Erythroblast (primary cell): ENCODE measurements around the gene CDC14A.
A peak's percentile ranks its signal among the peaks of the same experiment; 100 is the strongest.

Experiments used
- DNase-seq, 2 experiments: peaks; one replicate each; lab custom pipeline; 2025; lab: John Stamatoyannopoulos, UW
- GATA1 ChIP-seq: IDR thresholded peaks from 2 replicates; pipeline ENCODE4 v1.6.1; 2011; ENCODE audit warnings: low read depth, mild to moderate bottlenecking, control low read depth, low read length, moderate library complexity
- POLR2A ChIP-seq: IDR thresholded peaks from 2 replicates; pipeline ENCODE4 v1.6.1; 2011; ENCODE audit warnings: mild to moderate bottlenecking, low read length

Gene CDC14A

DNA sequence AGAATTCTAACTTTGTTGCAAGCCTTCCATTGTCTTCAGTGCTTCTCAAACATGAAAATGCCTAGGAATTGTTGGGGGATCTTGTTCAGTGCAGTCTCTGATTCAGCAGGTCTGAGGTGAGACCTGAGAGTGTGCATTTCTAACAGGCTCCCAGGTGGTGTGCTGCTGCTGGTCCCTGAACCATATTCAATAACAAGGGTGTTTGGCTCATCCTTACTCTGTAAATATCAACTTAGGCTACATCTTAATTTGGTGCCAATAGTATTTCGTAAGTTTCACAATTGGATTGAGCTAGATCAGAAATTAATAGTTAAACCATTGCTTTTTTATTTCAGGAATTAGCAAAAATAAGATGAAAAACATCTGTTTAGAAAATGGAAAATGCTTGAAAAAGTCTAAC is 126.5 kb downstream of the CDC14A start:
- DNase-seq: no peak
- no peak for TF ChIP-seq POLR2A

- TF ChIP-seq GATA1 (no peak), POLR2A (no peak)
- DNase-seq: peak in 1 of 2 experiments; percentile 3
Measured at GRCh38 chr1:100479620-100480338, 127.5 kb downstream of the CDC14A start.

DNA sequence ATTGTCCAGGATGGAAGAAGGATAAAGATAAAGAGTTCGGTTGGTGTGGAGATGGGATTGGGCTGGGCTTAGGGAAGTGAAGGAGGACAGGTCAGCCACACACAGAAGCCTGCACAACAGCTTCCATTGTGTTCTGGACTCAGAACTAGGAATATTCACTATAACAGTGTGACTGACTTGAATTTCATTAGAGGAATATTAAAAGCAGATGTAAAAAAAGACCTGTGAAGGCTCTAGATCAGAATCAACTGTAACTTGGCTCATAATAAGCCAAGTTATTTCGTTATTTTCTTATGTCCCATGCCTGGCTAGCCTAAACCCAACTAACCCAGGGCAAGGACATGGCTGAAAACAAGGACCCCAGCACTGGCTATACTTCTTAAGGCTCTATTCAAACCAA is 129.0 kb downstream of the CDC14A start:
- no peak for DNase-seq
- TF ChIP-seq GATA1 (no peak), POLR2A (no peak)

- TF ChIP-seq POLR2A (no peak), GATA1 (no peak)
- DNase-seq: no peak
Measured at GRCh38 chr1:100482167-100482566, 129.9 kb downstream of the CDC14A start.

DNA sequence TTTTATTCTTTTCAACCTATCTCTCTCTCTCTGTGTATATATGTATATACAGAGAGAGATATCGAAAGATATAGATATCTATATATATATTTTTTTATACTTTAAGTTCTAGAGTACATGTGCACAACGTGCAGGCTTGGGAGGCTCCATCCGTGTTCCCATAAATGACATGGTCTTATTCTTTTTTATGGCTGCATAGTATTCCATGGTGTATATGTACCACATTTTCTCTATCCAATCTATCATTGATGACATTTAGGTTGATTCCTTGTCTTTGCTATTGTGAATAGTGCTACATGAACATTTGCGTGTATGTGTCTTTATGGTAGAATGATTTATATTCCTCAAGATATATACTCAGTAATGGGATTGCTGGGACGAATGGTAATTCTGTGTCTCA is 130.4 kb downstream of the CDC14A start:
- no peak for DNase-seq
- no peak for TF ChIP-seq POLR2A
- no peak for TF ChIP-seq GATA1

DNA sequence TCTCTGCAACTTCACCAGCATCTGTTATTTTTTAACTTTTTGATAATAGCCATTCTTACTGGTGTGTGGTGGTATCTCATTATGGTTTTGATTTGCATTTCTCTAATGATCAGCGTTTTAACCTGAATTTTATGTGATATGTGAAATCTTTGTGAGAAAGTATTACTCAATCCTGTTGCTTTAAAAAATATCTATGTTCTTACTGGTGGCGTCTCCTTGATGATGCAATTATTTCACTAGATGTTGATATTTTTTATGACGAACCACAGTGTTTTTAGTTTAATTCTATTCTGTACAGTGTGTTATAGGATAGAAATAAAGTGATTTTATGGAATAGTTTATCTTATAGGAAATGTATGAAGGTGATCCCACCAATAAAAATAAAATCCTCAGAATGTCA is 130.9 kb downstream of the CDC14A start:
- DNase-seq: no peak
- TF ChIP-seq GATA1 (no peak), POLR2A (no peak)

- TF ChIP-seq GATA1 (no peak), POLR2A (no peak)
- DNase-seq: no peak
Measured at GRCh38 chr1:100485855-100486258, 133.6 kb downstream of the CDC14A start.

GRCh38 chr1:100494393-100495084 is 142.2 kb downstream of the CDC14A start:
- no peak for DNase-seq
- TF ChIP-seq GATA1 (no peak), POLR2A (no peak)

GRCh38 chr1:100496896-100497295 is 144.6 kb downstream of the CDC14A start:
- no peak for DNase-seq

GRCh38 chr1:100497796-100498195 is 145.5 kb downstream of the CDC14A start:
- TF ChIP-seq GATA1 (no peak), POLR2A (no peak)
- peak; percentile 19 to 51 for DNase-seq

More at GRCh38 chr1:100496896-100497295, 144.6 kb downstream of the CDC14A start:
- TF ChIP-seq GATA1 (no peak), POLR2A (no peak)

DNA sequence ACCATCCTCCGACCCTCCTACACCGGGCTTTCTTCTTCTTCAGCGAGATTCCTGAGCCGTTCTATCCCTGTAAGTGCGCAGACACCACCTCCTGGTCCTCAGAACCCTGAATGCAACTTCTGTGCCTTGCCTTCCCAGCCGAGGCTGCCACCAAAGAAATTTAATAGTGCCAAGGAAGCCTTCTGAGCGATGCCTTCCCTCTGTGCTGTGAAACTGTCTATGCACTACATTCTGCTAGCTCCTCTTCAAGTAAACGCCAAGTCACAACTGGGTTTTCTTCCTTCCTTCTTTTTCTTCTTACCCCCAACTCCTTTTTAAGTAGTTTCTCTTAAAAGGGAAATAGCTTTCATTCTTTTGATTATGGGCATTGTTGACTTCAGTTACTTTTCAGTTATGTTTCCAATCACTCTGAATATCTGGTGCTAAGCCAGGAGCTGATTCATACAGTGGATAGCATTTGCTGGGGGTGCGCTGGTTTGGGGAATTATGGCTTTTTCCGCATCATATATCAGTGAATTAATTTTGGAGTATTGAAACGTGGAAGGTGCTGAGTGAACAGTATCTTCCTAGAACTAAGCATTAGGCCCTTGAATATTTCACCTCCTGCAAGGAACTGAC is 147.0 kb downstream of the CDC14A start:
- TF ChIP-seq GATA1: no peak
- TF ChIP-seq POLR2A: no peak
- DNase-seq: no peak

GRCh38 chr1:100502052-100502792 is 149.9 kb downstream of the CDC14A start:
- TF ChIP-seq POLR2A (no peak), GATA1 (no peak)
- DNase-seq: no peak

- DNase-seq: no peak
- TF ChIP-seq POLR2A (no peak), GATA1 (no peak)
Measured at GRCh38 chr1:100506217-100506616, 153.9 kb downstream of the CDC14A start.
